ENCODE measurements around the gene KRTAP2-4.
"Not testable (repeated sequence)": the region's sequence is repeated elsewhere in the genome, so short reads cannot be mapped to it uniquely, and the experiment has no call there.

Gene KRTAP2-4

DNA sequence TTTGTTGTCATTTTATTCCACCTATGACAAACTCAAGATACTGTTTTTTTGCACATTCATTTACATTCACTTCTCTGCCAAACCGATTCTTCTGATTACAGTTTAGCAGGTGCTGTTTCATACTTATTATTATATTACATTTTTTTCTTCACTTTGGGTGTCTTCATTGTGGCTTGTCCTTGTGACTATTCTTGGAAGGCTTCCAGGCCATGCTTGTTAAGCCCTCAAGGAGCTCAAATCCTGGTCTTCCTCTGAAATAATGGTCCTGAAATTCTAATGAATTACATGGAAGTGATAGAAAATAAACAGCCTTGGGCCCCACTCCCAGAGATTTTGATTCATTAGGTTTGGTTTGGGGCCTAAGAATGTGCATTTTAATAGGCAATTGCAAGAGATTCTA is 1.4 kb downstream of the KRTAP2-4 start:
- no peak for DNase-seq (ENCODE audit: low spot score)
- TF ChIP-seq, protein P1, sequence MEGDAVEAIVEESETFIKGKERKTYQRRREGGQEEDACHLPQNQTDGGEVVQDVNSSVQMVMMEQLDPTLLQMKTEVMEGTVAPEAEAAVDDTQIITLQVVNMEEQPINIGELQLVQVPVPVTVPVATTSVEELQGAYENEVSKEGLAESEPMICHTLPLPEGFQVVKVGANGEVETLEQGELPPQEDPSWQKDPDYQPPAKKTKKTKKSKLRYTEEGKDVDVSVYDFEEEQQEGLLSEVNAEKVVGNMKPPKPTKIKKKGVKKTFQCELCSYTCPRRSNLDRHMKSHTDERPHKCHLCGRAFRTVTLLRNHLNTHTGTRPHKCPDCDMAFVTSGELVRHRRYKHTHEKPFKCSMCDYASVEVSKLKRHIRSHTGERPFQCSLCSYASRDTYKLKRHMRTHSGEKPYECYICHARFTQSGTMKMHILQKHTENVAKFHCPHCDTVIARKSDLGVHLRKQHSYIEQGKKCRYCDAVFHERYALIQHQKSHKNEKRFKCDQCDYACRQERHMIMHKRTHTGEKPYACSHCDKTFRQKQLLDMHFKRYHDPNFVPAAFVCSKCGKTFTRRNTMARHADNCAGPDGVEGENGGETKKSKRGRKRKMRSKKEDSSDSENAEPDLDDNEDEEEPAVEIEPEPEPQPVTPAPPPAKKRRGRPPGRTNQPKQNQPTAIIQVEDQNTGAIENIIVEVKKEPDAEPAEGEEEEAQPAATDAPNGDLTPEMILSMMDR (IDR thresholded peaks at IDR 0.05), result no peak
- Histone ChIP-seq H3K4me3 (no peak overlapping the region), H3K27ac (no peak overlapping the region)

DNA sequence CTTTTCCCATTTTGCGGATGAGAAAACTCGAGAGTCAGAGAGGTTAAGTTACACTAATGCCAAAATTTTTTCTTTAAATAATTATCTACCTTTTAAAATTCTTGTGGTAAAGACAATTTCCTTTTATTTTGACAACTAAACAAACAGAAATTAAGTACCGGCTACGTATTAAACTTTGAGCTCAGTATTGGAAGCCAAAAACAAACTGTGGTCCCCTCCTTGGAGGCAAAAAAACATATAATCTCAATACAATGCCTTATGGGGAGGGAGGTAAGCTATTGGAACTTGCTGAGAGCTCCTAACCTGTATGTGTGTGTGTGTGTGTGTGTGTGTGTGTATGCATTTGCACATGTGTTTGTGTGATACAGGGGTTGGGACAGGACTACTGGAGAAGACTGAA is 2.2 kb downstream of the KRTAP2-4 start:
- Histone ChIP-seq H3K4me3 (no peak overlapping the region), H3K27ac (no peak overlapping the region)
- DNase-seq (ENCODE audit: low spot score), result no peak
- TF ChIP-seq, protein P1 (IDR thresholded peaks at IDR 0.05), result no peak

DNA sequence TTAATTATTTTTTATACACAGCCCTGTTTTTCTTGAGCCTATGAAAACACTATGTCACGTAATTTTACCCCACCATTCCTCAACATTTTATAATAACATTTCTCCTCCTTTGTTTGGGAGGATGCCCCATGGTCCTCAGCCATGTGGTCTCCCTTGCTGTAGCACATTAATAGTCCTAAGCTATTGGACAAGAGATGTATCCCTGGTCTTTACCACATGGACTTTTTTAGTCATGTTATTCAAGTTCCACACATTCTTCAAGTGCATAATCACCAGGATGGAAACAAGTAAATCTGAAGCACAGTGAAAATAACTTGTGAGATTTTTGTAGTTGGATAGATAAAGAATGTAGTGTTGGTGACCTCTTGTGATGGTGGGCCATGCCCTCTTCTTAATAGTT is 3.7 kb downstream of the KRTAP2-4 start:
- DNase-seq (ENCODE audit: low spot score), result no peak
- TF ChIP-seq, protein P1 (IDR thresholded peaks at IDR 0.05), result no peak
- H3K27ac ChIP-seq, result peak overlapping the region in 1 of 2 donors; percentile 44
- H3K4me3 ChIP-seq, result no peak overlapping the region

DNA sequence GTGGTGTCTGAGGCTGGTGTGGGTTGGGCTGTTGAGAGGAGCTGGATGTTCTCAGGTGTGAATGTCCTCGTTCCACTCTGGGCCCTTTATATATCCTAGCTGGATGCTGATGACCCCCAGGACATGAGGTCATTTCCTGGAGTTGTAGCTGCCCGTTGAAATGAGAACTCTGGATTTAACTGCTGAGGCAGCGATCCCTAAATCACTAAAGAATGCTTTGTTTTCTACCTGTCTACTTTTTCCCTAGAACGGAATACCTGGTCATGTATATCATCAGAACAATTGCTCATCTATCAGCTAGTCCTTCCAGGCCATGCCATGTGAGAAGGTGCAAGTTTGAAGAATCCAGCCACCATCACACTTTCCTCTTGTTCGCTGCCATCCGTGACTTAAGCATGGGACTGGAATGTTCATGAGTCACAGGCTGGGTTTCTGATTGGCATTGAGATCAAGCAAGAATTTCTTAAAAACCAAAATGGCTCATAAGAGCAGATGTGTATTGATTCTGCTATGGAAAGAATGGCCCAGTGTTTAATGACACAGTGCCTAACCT is 5.6 kb downstream of the KRTAP2-4 start, which contains the start of gene KRTAP2-3:
KRTAP2-3 (minus strand) TSS at position 63 of the 553 bp plus-strand sequence. CDS start 64 bp downstream, outside the sequence.
- H3K4me3 ChIP-seq, result no peak within 1 kb of the TSS
- no peak for DNase-seq (ENCODE audit: low spot score)
- TF ChIP-seq, protein P1 (IDR thresholded peaks at IDR 0.05), result no peak
- H3K27ac ChIP-seq, result no peak within 1 kb of the TSS

DNA sequence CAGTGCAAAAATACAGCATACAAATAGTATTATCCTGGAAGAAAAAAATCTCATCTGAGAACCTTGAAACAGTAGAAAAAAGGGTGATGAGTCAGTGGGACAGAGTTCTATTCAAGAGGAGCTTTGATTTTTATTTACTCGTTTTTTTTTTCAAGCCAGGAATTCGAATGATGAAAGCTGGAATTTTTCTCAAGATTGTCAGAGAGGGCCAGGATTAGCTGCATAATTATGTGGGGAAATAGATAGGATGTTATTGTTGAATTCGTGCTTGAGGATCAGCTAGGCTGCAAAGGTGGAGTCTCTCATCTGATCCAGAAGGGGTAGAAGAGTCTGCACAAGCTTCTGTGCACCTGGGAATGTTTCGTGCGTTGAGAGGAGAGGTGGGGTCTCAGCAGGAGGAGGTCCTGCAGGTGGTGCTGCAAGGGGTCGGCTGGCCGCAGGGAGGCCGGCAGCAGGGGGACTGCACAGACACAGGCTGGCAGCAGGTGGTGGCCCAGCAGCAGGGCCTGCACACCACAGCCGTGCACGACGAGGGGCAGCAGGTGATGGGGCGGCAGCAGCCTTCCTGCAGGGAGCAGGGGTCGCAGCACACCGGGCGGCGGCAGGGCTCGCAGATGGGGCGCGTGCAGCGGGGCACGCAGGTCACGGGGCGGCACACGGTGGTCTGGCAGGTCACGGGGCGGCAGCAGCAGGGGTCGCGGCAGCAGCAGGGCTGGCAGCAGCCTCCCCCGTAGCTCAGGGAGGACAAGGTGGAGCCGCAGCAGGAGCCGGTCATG is 6.2 kb downstream of the KRTAP2-4 start:
- H3K27ac ChIP-seq; DNase-seq (ENCODE audit: low spot score); H3K4me3 ChIP-seq: not testable (repeated sequence)

DNA sequence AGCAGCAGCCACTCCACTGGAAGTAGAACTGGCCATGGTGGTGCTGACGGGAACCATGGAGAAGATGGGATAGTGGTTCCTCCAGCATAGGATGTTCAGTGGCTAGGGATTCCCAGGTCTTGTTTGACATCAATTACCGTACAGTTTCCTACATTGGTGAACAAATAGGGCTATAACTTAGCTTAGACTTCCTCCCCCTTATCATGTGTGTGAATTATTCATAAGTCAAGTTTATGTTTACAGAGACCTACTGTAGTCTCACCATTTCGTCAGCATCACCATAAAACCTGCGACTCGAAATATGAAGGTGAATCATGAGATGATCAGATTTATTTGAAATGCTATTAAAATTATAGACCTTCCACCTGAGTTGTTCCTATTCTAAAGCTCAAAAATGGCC is 6.9 kb downstream of the KRTAP2-4 start:
- TF ChIP-seq, protein P1 (IDR thresholded peaks at IDR 0.05), result no peak
- DNase-seq (ENCODE audit: low spot score), result no peak
- no peak overlapping the region for H3K4me3 ChIP-seq
- H3K27ac ChIP-seq, result no peak overlapping the region

DNA sequence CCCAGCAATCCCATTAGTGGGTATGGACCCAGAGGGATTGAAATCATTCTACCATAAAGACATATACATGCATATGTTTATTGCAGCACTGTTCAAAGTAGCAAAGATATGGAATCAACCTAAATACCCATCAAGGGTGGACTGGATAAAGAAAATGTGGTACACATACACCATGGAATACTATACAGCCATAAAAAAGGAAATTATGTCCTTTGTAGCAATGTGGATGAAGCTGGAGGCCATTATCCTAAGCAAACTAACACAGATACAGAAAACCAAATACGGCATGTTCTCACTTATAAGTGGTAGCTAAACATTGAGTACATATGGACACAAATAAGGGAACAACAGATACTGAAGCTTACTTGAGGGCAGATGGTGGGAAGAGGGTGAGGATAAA is 8.1 kb downstream of the KRTAP2-4 start:
- no peak for DNase-seq (ENCODE audit: low spot score)
- TF ChIP-seq, protein P1 (IDR thresholded peaks at IDR 0.05), result no peak
- no peak overlapping the region for H3K27ac ChIP-seq
- H3K4me3 ChIP-seq, result no peak overlapping the region

DNA sequence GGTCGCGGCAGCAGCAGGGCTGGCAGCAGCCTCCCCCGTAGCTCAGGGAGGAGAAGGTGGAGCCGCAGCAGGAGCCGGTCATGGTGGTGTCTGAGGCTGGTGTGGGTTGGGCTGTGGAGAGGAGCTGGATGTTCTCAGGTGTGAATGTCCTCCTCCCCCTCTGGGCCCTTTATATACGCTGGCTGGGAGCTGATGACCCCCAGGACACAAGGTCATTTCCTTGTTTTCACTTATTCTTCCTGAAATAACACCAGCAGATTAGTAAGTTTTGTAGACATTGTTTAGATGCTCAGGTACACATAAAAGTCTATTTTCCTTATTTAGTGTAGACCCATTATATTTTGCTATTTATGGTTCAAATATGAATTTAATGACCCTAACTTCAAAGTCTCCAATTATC is 10.5 kb downstream of the KRTAP2-4 start, which contains the start of gene KRTAP2-2:
KRTAP2-2 (minus strand) TSS at position 101 of the 400 bp plus-strand sequence; CDS start at position 82, 19 bp downstream.
- not testable (repeated sequence) for H3K27ac ChIP-seq; H3K4me3 ChIP-seq; DNase-seq (ENCODE audit: low spot score)

DNA sequence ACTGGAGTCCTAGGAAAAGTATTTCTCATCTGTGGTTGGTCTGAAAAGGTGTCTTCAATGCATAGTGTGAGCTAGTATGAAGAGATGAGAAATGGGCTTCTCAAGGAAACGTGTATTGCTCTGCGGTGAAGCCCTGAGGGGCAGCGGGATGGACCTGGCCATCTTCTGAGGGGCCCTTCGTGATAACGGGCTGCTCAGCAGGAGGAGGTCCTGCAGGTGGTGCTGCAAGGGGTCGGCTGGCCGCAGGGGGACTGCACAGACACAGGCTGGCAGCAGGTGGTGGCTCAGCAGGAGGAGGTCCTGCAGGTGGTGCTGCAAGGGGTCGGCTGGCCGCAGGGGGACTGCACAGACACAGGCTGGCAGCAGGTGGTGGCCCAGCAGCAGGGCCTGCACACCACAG is 11.1 kb downstream of the KRTAP2-4 start:
- not testable (repeated sequence) for H3K4me3 ChIP-seq; H3K27ac ChIP-seq; DNase-seq (ENCODE audit: low spot score)
